HG03521 (cell line): ENCODE data around the gene MMP11.

Experiments used
- ATAC-seq: cut with Tn5 transposase; IDR thresholded peaks from one replicate; pipeline ENCODE4 v1.9.1; 2021; ENCODE audit warnings: mild to moderate bottlenecking, moderate library complexity; ENCODE audit not compliant: unreplicated experiment

The MMP11 gene

GRCh38 chr22:23827351-23827995 is 54.8 kb downstream of the MMP11 start:
- no peak for ATAC-seq

GRCh38 chr22:23828800-23829680 is 56.4 kb downstream of the MMP11 start:
- no peak for ATAC-seq

DNA sequence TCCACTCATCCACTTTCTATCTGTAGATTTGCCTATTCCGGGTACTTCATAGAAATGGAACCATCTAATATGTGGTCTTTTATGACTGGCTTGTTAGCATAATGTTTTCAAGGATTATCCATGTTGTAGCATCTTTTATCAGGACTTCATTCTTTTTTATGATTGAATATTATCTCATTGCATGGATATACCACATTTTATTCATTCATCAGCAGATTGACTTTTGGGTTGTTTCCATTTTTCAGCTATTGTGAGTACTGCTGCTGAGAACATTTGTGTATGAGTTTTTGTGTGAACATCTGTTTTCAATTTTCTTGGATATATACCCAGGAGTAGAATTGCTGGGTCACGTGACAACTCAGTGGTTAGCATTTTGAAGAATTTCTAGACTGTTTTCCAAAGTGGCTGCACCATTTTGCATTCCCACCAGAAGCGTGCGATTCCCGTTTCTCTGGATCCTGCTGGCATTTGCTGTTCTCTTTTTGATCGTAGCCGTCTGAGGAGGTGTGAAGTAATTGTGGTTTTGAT is 57.3 kb downstream of the MMP11 start:
- ATAC-seq: no peak

- ATAC-seq: no peak
These were observed 58.6 kb downstream of the MMP11 start for GRCh38 chr22:23831261-23831660.

DNA sequence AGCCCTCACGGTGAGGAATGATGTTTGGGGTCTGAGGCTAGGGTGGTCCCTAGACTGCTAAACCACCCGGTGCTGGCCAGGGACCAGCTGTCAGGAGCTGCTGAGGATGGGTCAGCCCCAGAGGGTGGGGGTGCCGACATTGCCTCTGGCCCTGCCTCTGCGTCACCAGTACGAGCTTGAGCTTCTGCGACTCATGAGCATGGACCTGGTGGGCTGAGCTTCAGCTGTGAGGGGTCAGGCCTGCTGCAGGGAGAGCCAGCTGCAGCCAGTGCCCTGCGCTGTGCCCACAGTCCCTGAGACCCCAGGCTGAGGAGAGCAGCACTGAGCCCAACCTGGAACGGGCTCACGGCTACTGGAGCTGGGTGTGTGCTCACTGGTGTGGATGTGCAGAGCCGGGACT is 59.1 kb downstream of the MMP11 start:
- no peak for ATAC-seq

DNA sequence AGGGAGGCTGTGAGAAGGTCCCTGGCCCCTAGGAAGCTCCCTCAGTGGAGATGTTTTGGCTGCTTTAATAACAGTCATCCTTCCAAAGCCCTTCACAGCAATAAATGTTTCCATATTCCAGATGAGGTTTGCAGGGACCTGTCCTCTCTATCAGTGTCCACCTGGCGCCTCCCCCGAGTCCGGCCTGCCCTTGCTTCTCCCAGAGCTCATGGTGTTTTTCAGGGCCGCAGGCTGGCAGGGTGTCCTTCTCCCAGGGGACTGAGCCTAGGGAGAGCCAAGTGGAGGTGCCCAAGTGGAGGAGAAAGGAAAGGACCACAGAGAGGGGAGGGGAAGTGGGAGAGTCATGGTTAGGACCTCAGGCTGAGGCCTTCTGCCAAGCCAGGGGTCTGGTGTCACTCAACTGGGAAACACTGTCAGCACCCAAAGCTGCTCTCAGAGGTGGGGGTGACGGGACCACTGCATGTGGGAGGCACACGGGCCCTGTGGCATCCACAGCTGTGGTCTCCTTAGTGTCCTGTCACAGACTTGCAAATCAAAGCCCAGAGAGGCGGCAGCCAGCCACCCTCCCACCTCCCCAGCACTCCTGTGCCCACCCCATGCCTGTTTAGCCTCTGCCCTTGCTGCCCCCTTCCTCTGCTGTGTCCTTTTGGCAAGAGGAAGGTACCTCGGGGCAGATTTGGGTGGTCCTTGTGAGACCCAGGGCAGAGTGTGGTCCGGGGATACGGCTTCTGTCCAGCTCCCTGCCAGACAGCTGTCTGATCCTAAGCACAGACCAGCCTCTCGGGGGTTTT is 59.8 kb downstream of the MMP11 start:
- no peak for ATAC-seq

DNA sequence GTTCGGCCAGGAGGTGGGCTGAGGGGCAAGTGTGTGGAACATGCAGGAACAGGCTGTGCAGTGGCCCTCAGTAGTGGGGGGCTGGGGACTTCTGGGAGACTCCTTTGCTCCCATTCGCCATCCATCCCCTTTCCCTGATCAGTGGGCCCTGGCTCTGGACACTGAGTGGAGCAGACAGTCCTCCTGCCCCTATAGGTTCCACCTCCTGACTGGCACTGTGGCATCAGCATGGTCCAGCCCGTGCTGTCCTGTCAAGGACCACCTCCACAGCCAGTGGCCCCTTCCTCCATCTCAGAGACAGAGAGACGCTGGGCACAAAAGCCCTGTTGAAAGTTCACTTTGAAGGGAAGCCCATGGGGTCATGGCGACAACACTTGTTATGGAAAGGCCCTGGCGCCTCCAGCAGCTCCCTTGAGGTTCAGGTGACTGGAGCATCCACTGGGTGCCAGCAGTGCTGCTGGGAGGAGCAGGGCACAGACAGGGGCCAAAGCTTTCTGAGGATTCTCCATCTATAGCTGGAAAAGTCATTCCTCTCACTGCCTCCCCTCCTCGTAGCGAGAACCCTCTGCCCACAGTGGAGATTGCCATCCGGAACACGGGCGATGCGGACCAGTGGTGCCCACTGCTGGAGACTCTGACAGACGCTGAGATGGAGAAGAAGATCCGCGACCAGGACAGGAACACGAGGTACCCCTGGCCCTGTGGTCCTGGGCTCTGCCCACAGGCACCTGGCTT is 60.5 kb downstream of the MMP11 start:
- no peak for ATAC-seq
